SH-SY5Y (cell line): ENCODE results near the gene CUBN.

Experiments
- GATA2 ChIP-seq: IDR thresholded peaks from 2 replicates; pipeline ENCODE4 v1.6.1; 2011; ENCODE audit warnings: mild to moderate bottlenecking, low read depth, low read length
- GATA3 ChIP-seq: IDR thresholded peaks from 2 replicates; pipeline ENCODE4 v1.6.1; 2011; ENCODE audit warnings: low read depth, mild to moderate bottlenecking, low read length, moderate library complexity

DNA sequence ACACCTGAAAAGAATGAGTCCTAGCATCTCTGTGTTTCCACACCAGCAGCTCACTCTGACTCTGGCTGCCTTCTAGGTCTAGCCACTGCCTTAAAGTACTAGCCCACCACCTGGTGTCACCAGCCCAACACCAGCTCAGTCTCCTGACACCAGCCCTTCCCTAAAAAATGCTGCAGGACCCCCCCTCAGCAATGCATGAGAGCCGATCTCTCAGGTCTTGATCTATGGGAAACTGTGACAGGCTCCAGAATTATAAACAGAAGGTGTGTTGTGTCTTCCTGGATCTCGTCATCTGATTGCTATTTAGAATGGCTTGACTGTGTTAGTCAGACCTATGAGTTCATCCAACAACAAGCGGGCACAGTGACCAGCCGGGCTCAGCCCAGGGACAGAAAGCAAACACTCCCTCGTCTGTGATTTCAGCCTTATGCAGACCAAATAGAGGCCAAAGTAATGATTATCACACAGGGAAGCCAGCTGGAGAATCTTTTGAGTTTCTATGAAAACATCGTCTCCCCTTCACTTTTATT lies 66.6 kb downstream of the CUBN start:
- TF ChIP-seq GATA2, result no peak
- no peak for TF ChIP-seq GATA3
